B cell (primary cell): ENCODE results near the gene DNAJC2. TPM values are rescaled to one million over a fixed set of nuclear protein-coding genes. Genes with fewer than 3 reads are reported as not detected.

Experiments used
- ATAC-seq: fragments of 200-7000 bp; cut with Tn5 transposase; one replicate; pipeline ENCODE4 v1.10.0; 2021; ENCODE audit warnings: low read depth, mild to moderate bottlenecking, moderate number of reproducible peaks, moderate library complexity
- CTCF ChIA-PET: fragments of 350-600 bp; sonication (Branson Sonifier 250); formaldehyde crosslinking; loops from one replicate; lab custom pipeline; 2021; ENCODE audit warnings: antibody characterized with exemption, inconsistent platforms; lab: Charles Lee
- POLR2A ChIA-PET: fragments of 350-600 bp; sonication (Branson Sonifier 250); formaldehyde crosslinking; loops from one replicate; lab custom pipeline; 2021; ENCODE audit warnings: antibody characterized with exemption; lab: Charles Lee
- DNase-seq: peaks from one replicate; pipeline ENCODE4 v3.0.0; 2013
- H2AFZ ChIP-seq: 2 replicates; pipeline ENCODE4 v1.6.1; 2012; ENCODE audit warnings: mild to moderate bottlenecking, low read depth, low read length; ENCODE audit not compliant: insufficient read depth, poor library complexity, severe bottlenecking
- H3K27ac ChIP-seq, 2 donors: 1 replicate in 1 of 2; 2 replicates in 1 of 2; pipeline ENCODE4 v1.5.1; 2012 to 2013; ENCODE audit warnings: low read length in 2 of 2, mild to moderate bottlenecking in 2 of 2, moderate library complexity in 1 of 2
- H3K27me3 ChIP-seq, 4 experiments: fragments of 200-600 bp in 1 of 4; sonication (generic) in 1 of 4; replicated peaks in 1 of 4; 1 replicate in 2 of 4; 2 replicates in 2 of 4; pipeline versions ENCODE4 v1.6.1 to v1.7.0; 2013 to 2016; ENCODE audit warnings: low read length in 3 of 4, mild to moderate bottlenecking in 2 of 4, mixed read lengths in 1 of 4, moderate library complexity in 1 of 4; ENCODE audit not compliant: insufficient read depth in 4 of 4, control insufficient read depth in 3 of 4; ENCODE audit errors: control extremely low read depth in 1 of 4
- H3K36me3 ChIP-seq, 2 experiments: replicated peaks in 1 of 2; 1 replicate in 1 of 2; 2 replicates in 1 of 2; pipeline versions ENCODE4 v1.6.1 to v1.7.1; 2013; ENCODE audit warnings: low read length in 1 of 2; ENCODE audit not compliant: insufficient read depth in 2 of 2, control insufficient read depth in 1 of 2; ENCODE audit errors: control extremely low read depth in 1 of 2, extremely low read depth in 1 of 2
- H3K4me1 ChIP-seq, 2 donors: fragments of 200-600 bp in 1 of 2; sonication (generic) in 1 of 2; 1 replicate in 1 of 2; 2 replicates in 1 of 2; pipeline versions ENCODE4 v1.5.1 to v1.6.1; 2013 to 2017; ENCODE audit warnings: low read length in 2 of 2; ENCODE audit not compliant: control insufficient read depth in 2 of 2, insufficient read depth in 2 of 2
- H3K4me2 ChIP-seq: replicated peaks from 2 replicates; pipeline ENCODE3; 2012; ENCODE audit warnings: mild to moderate bottlenecking, low read depth, low read length; ENCODE audit not compliant: poor library complexity, severe bottlenecking
- H3K4me3 ChIP-seq, 5 experiments: fragments of 200-600 bp in 1 of 5; sonication (generic) in 1 of 5; 1 replicate in 3 of 5; 2 replicates in 2 of 5; pipeline versions ENCODE4 v1.5.1 to v1.7.0; 2011 to 2016; ENCODE audit warnings: low read length in 4 of 5, mild to moderate bottlenecking in 4 of 5, low read depth in 2 of 5, control low read depth in 1 of 5, moderate library complexity in 1 of 5; ENCODE audit not compliant: insufficient read depth in 1 of 5; ENCODE audit errors: control extremely low read depth in 1 of 5, extremely low read depth in 1 of 5
- H3K79me2 ChIP-seq: fragments of 200-600 bp; sonication (generic); one replicate; pipeline ENCODE4 v1.6.0; 2016; ENCODE audit warnings: low read length; ENCODE audit not compliant: control insufficient read depth, insufficient read depth
- H3K9ac ChIP-seq: fragments of 200-600 bp; sonication (generic); 2 replicates; pipeline ENCODE4 v1.6.1; 2017; ENCODE audit warnings: mild to moderate bottlenecking, low read length, moderate library complexity
- H3K9me3 ChIP-seq, 3 donors: one replicate each; pipeline versions ENCODE4 v1.6.1 to v1.7.1; 2013; ENCODE audit warnings: low read length in 2 of 3; ENCODE audit not compliant: control insufficient read depth in 2 of 3, insufficient read depth in 1 of 3; ENCODE audit errors: control extremely low read depth in 1 of 3
- H4K20me1 ChIP-seq: 2 replicates; pipeline ENCODE4 v1.6.0; 2012; ENCODE audit warnings: mild to moderate bottlenecking, low read length; ENCODE audit not compliant: insufficient read depth, control insufficient read depth, poor library complexity, severe bottlenecking
- H3K27ac Mint-ChIP-seq: one replicate; pipeline ENCODE4 v1.8.0; 2021; ENCODE audit warnings: mixed read lengths
- H3K27me3 Mint-ChIP-seq: one replicate; pipeline ENCODE4 v1.8.0; 2021; ENCODE audit warnings: mixed read lengths
- H3K4me1 Mint-ChIP-seq: one replicate; pipeline ENCODE4 v1.8.0; 2021; ENCODE audit warnings: mixed read lengths
- H3K4me3 Mint-ChIP-seq: one replicate; pipeline ENCODE4 v1.8.0; 2021; ENCODE audit warnings: mixed read lengths
- H3K9me3 Mint-ChIP-seq: one replicate; pipeline ENCODE4 v1.8.0; 2022; ENCODE audit warnings: mixed read lengths; ENCODE audit not compliant: insufficient read depth
- EZH2 ChIP-seq: IDR thresholded peaks from 2 replicates; pipeline ENCODE4 v1.6.1; 2012; ENCODE audit warnings: borderline replicate concordance, low read depth, mild to moderate bottlenecking, moderate library complexity, low read length; ENCODE audit not compliant: insufficient read depth, poor library complexity, severe bottlenecking
- WGBS: methylation state at CpG from one replicate; pipeline ENCODE4 v1.1.5; 2013; ENCODE audit warnings: missing lambda C conversion rate; ENCODE audit not compliant: insufficient coverage; 5-methylcytosine and 5-hydroxymethylcytosine counted together
- intact Hi-C: fragments of 100-400 bp; cut with micrococcal nuclease; formaldehyde crosslinking; loops from one replicate; pipeline ENCODE4 v1.10.0; 2022
- polyA plus RNA-seq: library from polyadenylated mRNA; depleted of rRNA; stranded (reverse); fragments of >200 nt; gene quantifications from 2 replicates; pipeline ENCODE4 v1.2.3, GENCODE V29; 2012
- total RNA-seq, 2 donors: library from RNA; stranded (reverse); fragments of 120-200 nt in 1 of 2; gene quantifications; 1 replicate in 1 of 2; 2 replicates in 1 of 2; pipeline versions ENCODE4 v1.2.3 to v1.2.4, GENCODE V29; 2013 to 2022
- TF ChIP-seq, protein P1 (sequence below): fragments of 200-600 bp; IDR thresholded peaks from one replicate; pipeline ENCODE4 v1.8.0; 2022; ENCODE audit warnings: antibody characterized with exemption, mild to moderate bottlenecking

Gene DNAJC2
- total and polyA plus RNA-seq, 2 donors (not counting 1 experiment from before 2014, with no cell fraction given), result 12.5 to 38.6 TPM

DNA sequence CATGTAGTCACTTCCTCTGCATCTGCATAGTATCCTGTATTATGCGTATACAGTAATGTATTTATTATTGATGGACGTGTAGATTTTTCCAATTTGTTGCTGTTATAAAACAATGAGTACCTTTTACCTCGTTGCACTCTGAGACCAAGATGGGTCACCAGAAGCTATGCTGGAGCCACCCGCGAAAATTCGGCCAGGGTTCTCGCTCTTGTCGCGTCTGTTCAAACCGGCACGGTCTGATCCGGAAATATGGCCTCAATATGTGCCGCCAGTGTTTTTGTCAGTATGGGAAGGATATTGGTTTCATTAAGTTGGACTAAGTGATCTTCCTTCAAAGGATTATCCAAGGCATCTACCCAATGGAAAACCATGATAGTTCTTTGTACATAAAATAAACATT, 3.9 kb upstream of the DNAJC2 start:
- ATAC-seq (no peak), DNase-seq (no peak)
- peak overlapping the region in 1 of 2 donors; percentile 88 for H3K27ac ChIP-seq
- 21% methylated on average over 7 of the region's 13 CpGs for WGBS
- H3K9ac ChIP-seq, result peak overlapping the region; percentile 93
- H3K4me1 Mint-ChIP-seq, result peaks cover 60% of the 10 kb centered on the region
- H3K27ac Mint-ChIP-seq, result peak overlapping the region; percentile 39
- no peaks in the 10 kb centered on the region for H3K27me3 ChIP-seq
- H3K9me3 Mint-ChIP-seq, result no peaks in the 10 kb centered on the region
- peak overlapping the region; percentile 74 to 96 (median 90) for H3K4me3 ChIP-seq
- CTCF ChIA-PET, result interaction anchor here (0.7 kb wide), 1 partner anchor 52 kb away, joined by 3 read pairs; no protein-coding TSS in a partner anchor
- peak overlapping the region; percentile 97 for H3K4me3 Mint-ChIP-seq
- intact Hi-C loops, result loop anchor here (5.0 to 10.0 kb wide), 3 partner anchors 201 to 856 kb away; partner anchors contain the start of genes FBXL13, NAPEPLD and ORC5
- no peaks in the 10 kb centered on the region for H3K9me3 ChIP-seq
- H3K36me3 ChIP-seq, result peaks cover 1 to 24% of the 10 kb centered on the region in 2 experiments
- TF ChIP-seq, protein P1, sequence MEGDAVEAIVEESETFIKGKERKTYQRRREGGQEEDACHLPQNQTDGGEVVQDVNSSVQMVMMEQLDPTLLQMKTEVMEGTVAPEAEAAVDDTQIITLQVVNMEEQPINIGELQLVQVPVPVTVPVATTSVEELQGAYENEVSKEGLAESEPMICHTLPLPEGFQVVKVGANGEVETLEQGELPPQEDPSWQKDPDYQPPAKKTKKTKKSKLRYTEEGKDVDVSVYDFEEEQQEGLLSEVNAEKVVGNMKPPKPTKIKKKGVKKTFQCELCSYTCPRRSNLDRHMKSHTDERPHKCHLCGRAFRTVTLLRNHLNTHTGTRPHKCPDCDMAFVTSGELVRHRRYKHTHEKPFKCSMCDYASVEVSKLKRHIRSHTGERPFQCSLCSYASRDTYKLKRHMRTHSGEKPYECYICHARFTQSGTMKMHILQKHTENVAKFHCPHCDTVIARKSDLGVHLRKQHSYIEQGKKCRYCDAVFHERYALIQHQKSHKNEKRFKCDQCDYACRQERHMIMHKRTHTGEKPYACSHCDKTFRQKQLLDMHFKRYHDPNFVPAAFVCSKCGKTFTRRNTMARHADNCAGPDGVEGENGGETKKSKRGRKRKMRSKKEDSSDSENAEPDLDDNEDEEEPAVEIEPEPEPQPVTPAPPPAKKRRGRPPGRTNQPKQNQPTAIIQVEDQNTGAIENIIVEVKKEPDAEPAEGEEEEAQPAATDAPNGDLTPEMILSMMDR, result no peak
- no peak for TF ChIP-seq EZH2
- no peaks in the 10 kb centered on the region for H3K27me3 Mint-ChIP-seq
- peaks cover 19 to 32% of the 10 kb centered on the region in 2 donors for H3K4me1 ChIP-seq
- peak overlapping the region; percentile 71 for H3K4me2 ChIP-seq
- peaks cover 17% of the 10 kb centered on the region for H4K20me1 ChIP-seq
- H3K79me2 ChIP-seq, result peaks cover 97% of the 10 kb centered on the region
- peak overlapping the region; percentile 91 for H2AFZ ChIP-seq
- POLR2A ChIA-PET, result no interaction called here

DNA sequence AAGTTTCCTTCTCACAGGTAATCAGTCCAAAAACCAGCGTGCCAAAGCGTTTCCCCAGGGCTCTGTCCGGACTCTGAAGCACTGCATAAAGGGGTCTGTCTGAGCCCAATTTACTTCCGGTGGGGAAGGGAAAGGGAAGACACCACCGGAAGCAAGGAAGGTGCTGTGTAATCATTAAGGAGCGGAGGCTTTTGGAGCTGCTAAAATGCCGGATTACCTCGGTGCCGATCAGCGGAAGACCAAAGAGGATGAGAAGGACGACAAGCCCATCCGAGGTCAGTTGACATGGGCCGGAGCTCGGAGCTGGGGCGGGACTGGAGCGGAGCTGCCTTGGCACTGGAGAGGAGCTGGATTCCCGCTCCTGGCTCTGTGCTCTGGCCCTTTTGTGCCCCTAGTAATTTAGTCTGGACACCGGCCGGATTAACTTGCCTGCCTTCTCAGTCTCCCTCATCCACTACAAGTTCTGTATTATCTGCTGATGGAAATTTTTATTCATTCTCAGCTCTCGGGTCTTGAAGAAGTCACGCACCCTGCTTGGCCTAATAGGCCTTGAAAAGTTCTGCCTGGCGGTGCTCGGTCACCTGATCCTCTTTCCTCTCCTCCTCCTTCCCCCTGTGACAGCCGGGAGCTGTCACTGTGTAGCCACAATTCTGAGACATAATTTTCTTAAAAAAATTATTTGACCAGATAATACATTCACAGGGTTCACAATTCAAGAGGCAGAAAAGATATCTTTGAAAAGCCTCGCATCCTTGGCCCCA, 3.1 kb upstream of the DNAJC2 start, which contains the start of gene PSMC2:
TSS of gene PSMC2 (plus strand) at position 137 of the 761 bp plus-strand sequence. CDS start at position 206, 69 bp downstream.
- TF ChIP-seq, protein P1, result no peak
- no peak for TF ChIP-seq EZH2
- Histone ChIP-seq H3K27ac (peak within 1 kb of the TSS; percentile 72 to 88), H3K4me3 (peak within 1 kb of the TSS; percentile 74 to 96 (median 90)), H3K9me3 (no peaks in the 10 kb centered on the region), H3K36me3 (peaks cover under 1 to 17% of the 10 kb centered on the region in 2 experiments), H3K4me1 (peaks cover 24 to 35% of the 10 kb centered on the region in 2 donors), H3K9ac (peak within 1 kb of the TSS; percentile 93), H2AFZ (peak within 1 kb of the TSS; percentile 91), H3K79me2 (peaks cover 97% of the 10 kb centered on the region), H3K27me3 (no peaks in the 10 kb centered on the region), H3K4me2 (peak within 1 kb of the TSS; percentile 71), H4K20me1 (peaks cover 17% of the 10 kb centered on the region)
- H3K9me3 Mint-ChIP-seq, result no peaks in the 10 kb centered on the region
- under 1% methylated on average over 23 of the region's 25 CpGs for WGBS
- peak within 1 kb of the TSS; percentile 97 for H3K4me3 Mint-ChIP-seq
- DNase-seq (peak; percentile 91), ATAC-seq (peak; percentile 50)
- H3K4me1 Mint-ChIP-seq, result peaks cover 61% of the 10 kb centered on the region
- intact Hi-C loops, result loop anchor here (1.0 to 10.0 kb wide), 4 partner anchors 67 to 857 kb away; partner anchors contain the start of genes FBXL13, NAPEPLD and ORC5
- ChIA-PET CTCF (interaction anchor here (0.7 kb wide), 1 partner anchor 51 kb away, joined by 3 read pairs; no protein-coding TSS in a partner anchor), POLR2A (no interaction called here)
- H3K27ac Mint-ChIP-seq, result peak within 1 kb of the TSS; percentile 94
- no peaks in the 10 kb centered on the region for H3K27me3 Mint-ChIP-seq
